ENCODE results near the gene AIPL1. TPM values are rescaled to one million over a fixed set of nuclear protein-coding genes. Genes with fewer than 3 reads are reported as not detected.

AIPL1 gene
- total RNA-seq, 1 donor from 2014 or later = 0.76 TPM

- Mint-ChIP-seq H3K27me3 (ENCODE audit: unreplicated experiment) (peaks cover 4% of the 10 kb centered on the region), H3K4me3 (ENCODE audit: unreplicated experiment) (no peak overlapping the region), H3K9me3 (ENCODE audit: unreplicated experiment) (peaks cover under 1% of the 10 kb centered on the region), H3K36me3 (ENCODE audit: unreplicated experiment) (no peaks in the 10 kb centered on the region), H3K4me1 (ENCODE audit: low read depth, unreplicated experiment) (peaks cover 13% of the 10 kb centered on the region), H3K27ac (ENCODE audit: unreplicated experiment) (no peak overlapping the region)
- DNase-seq = no peak
- no peak for TF ChIP-seq CTCF (IDR thresholded peaks at IDR 0.05; ENCODE audit: partially characterized antibody, unreplicated experiment)
These were observed 12.2 kb downstream of the AIPL1 start for GRCh38 chr17:6422654-6423241.

GRCh38 chr17:6421700-6422604, 13.0 kb downstream of the AIPL1 start:
- no peak overlapping the region for H3K27ac Mint-ChIP-seq (ENCODE audit: unreplicated experiment)
- TF ChIP-seq CTCF (IDR thresholded peaks at IDR 0.05; ENCODE audit: partially characterized antibody, unreplicated experiment) = peak; percentile 88
- H3K9me3 Mint-ChIP-seq (ENCODE audit: unreplicated experiment) = peaks cover 2% of the 10 kb centered on the region
- peak overlapping the region; percentile 42 for H3K4me3 Mint-ChIP-seq (ENCODE audit: unreplicated experiment)
- H3K4me1 Mint-ChIP-seq (ENCODE audit: low read depth, unreplicated experiment) = peaks cover 17% of the 10 kb centered on the region
- no peaks in the 10 kb centered on the region for H3K36me3 Mint-ChIP-seq (ENCODE audit: unreplicated experiment)
- H3K27me3 Mint-ChIP-seq (ENCODE audit: unreplicated experiment) = peaks cover 9% of the 10 kb centered on the region
- DNase-seq = peak; percentile 91

- peak; percentile 68 for DNase-seq
These were observed 14.7 kb downstream of the AIPL1 start for GRCh38 chr17:6420173-6420641.

GRCh38 chr17:6415616-6416015, 19.3 kb downstream of the AIPL1 start:
- no peak overlapping the region for H3K4me3 Mint-ChIP-seq (ENCODE audit: unreplicated experiment)
- TF ChIP-seq CTCF (IDR thresholded peaks at IDR 0.05; ENCODE audit: partially characterized antibody, unreplicated experiment) = no peak
- DNase-seq = no peak
- H3K36me3 Mint-ChIP-seq (ENCODE audit: unreplicated experiment) = no peaks in the 10 kb centered on the region
- peaks cover 6% of the 10 kb centered on the region for H3K4me1 Mint-ChIP-seq (ENCODE audit: low read depth, unreplicated experiment)
- no peak overlapping the region for H3K27ac Mint-ChIP-seq (ENCODE audit: unreplicated experiment)
- H3K9me3 Mint-ChIP-seq (ENCODE audit: unreplicated experiment) = peaks cover 2% of the 10 kb centered on the region
- peaks cover 14% of the 10 kb centered on the region for H3K27me3 Mint-ChIP-seq (ENCODE audit: unreplicated experiment)

More at GRCh38 chr17:6420173-6420641, 14.7 kb downstream of the AIPL1 start:
- H3K27ac Mint-ChIP-seq (ENCODE audit: unreplicated experiment) = no peak overlapping the region
- H3K9me3 Mint-ChIP-seq (ENCODE audit: unreplicated experiment) = peaks cover 2% of the 10 kb centered on the region
- H3K4me1 Mint-ChIP-seq (ENCODE audit: low read depth, unreplicated experiment) = peaks cover 18% of the 10 kb centered on the region
- no peaks in the 10 kb centered on the region for H3K36me3 Mint-ChIP-seq (ENCODE audit: unreplicated experiment)
- peaks cover 13% of the 10 kb centered on the region for H3K27me3 Mint-ChIP-seq (ENCODE audit: unreplicated experiment)
- H3K4me3 Mint-ChIP-seq (ENCODE audit: unreplicated experiment) = no peak overlapping the region
- peak; percentile 50 for TF ChIP-seq CTCF (IDR thresholded peaks at IDR 0.05; ENCODE audit: partially characterized antibody, unreplicated experiment)

- Mint-ChIP-seq H3K27me3 (ENCODE audit: unreplicated experiment) (peaks cover 14% of the 10 kb centered on the region), H3K9me3 (ENCODE audit: unreplicated experiment) (peaks cover 2% of the 10 kb centered on the region), H3K4me1 (ENCODE audit: low read depth, unreplicated experiment) (peaks cover 6% of the 10 kb centered on the region), H3K4me3 (ENCODE audit: unreplicated experiment) (no peak overlapping the region), H3K27ac (ENCODE audit: unreplicated experiment) (no peak overlapping the region), H3K36me3 (ENCODE audit: unreplicated experiment) (no peaks in the 10 kb centered on the region)
- peak; percentile 43 for TF ChIP-seq CTCF (IDR thresholded peaks at IDR 0.05; ENCODE audit: partially characterized antibody, unreplicated experiment)
- DNase-seq = no peak
These were observed 21.9 kb downstream of the AIPL1 start for GRCh38 chr17:6413065-6413464.
